ENCODE results near the gene GDF2.

Gene GDF2

DNA sequence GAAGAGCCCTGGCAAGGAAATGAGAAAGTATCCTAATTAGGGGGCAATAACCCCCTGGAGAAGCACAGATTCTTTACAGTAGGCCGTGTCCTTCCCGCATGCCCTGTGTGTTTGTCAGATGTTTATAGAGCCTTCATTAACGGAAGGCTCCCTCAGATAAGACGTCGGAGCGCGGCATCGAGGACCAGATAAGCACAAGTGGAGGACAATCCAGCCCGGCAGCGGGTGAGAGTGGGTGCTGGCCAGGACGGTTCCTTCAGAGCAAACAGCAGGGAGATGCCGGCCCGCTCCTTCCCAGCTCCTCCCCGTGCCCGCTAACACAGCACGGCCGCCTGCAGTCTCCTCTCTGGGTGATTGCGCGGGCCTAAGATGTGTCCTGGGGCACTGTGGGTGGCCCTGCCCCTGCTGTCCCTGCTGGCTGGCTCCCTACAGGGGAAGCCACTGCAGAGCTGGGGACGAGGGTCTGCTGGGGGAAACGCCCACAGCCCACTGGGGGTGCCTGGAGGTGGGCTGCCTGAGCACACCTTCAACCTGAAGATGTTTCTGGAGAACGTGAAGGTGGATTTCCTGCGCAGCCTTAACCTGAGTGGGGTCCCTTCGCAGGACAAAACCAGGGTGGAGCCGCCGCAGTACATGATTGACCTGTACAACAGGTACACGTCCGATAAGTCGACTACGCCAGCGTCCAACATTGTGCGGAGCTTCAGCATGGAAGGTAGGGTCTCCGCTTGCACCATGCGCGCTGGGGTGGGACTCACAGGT, at the start of gene GDF2:
GDF2 (plus strand) TSS at position 155 of the 762 bp plus-strand sequence; CDS start at position 370, 215 bp downstream.
- no peak for DNase-seq (ENCODE audit: low spot score)

GRCh38 chr10:47276071-47276470, 46.2 kb upstream of the GDF2 start:
- DNase-seq (ENCODE audit: low spot score), result no peak

- no peak for DNase-seq (ENCODE audit: low spot score)
Measured at GRCh38 chr10:47276576-47277351, 45.5 kb upstream of the GDF2 start.

DNA sequence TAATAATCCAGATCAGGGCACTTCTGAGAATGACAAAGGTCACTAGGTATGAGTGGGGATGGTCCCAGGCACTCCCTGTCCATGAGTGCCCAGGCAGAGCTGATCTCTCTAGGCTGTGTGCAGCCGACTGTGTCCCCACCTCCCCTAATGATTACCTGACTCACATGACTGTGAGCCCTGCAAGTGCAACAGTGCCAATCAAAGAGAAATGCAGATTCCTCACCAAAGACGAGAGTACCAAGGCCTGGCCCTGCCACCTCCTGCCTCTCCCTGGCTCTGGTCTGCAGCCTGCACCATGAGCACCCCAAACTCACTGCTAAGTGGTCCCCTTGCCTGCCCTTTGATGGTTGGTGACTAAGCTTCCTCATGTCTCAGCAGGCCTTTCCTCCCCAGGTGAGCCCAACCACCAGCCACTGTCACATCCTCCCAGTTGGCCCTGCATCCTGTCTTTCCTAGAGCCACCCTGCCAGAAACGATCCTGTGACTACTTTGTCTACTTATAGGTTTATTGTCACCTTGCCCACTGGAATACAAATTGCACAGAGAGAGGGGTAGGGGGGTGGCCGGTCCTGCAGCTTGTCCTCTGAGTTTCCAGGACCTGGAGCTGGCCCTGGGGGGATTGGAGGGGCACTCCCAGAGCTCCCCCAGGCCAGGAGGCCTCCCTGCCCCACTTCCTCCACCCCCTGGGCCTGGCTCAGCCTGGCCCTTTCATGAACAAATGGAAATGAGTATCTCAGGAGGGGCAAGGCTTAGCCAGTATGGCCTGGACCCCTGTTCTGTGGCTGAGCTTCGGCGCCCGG, 44.7 kb upstream of the GDF2 start:
- DNase-seq (ENCODE audit: low spot score), result no peak

GRCh38 chr10:47278152-47278473, 44.1 kb upstream of the GDF2 start:
- no peak for DNase-seq (ENCODE audit: low spot score)

GRCh38 chr10:47278720-47279119, 43.5 kb upstream of the GDF2 start:
- DNase-seq (ENCODE audit: low spot score), result no peak

GRCh38 chr10:47279276-47279675, 43.0 kb upstream of the GDF2 start:
- no peak for DNase-seq (ENCODE audit: low spot score)

GRCh38 chr10:47282005-47282656, 40.1 kb upstream of the GDF2 start:
- DNase-seq (ENCODE audit: low spot score), result no peak

- DNase-seq (ENCODE audit: low spot score), result no peak
Measured at GRCh38 chr10:47282657-47283018, 39.6 kb upstream of the GDF2 start.

GRCh38 chr10:47283101-47283630, 39.1 kb upstream of the GDF2 start:
- DNase-seq (ENCODE audit: low spot score), result no peak

DNA sequence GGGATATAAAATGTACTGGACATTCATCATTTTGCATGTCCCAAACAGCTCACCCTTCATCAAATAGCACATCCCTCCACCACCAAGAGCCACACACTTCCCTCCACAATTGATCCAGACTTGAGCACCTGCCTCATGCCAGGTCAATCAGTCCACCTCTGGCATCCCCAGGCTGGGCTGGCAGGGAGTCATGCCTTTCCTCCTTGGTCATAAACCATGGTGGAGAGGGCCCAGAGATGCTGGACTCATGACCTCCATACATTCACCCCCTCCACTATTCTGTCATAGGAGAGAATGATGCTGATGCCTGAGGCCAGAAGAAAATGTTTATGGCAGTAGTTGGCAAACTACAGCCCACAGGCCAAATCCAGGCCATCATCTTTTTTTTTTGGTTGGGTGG, 38.4 kb upstream of the GDF2 start:
- no peak for DNase-seq (ENCODE audit: low spot score)

GRCh38 chr10:47285381-47286115, 36.7 kb upstream of the GDF2 start:
- DNase-seq (ENCODE audit: low spot score), result no peak

DNA sequence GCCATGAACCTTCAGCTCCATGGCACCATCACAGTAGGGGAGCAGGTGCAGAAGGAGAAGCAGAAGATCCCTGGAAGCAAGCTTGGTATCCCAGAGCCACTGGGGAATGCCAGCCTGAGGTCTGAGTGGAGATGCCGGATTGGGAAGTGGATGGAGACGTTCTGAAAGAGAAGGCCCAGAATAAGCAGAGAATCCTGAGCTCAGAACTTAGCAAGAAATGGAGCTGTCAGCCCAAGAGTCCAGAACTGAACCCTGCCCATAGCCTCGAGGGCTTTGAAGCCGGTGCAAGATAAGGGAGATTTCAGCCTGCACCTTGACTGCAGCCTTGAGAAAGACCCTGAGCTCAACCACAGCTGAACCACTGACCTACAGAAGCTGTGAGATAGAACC, 36.1 kb upstream of the GDF2 start:
- DNase-seq (ENCODE audit: low spot score), result no peak

- no peak for DNase-seq (ENCODE audit: low spot score)
Measured at GRCh38 chr10:47286591-47287315, 35.5 kb upstream of the GDF2 start.

- DNase-seq (ENCODE audit: low spot score), result no peak
Measured at GRCh38 chr10:47287365-47287802, 34.9 kb upstream of the GDF2 start.

DNA sequence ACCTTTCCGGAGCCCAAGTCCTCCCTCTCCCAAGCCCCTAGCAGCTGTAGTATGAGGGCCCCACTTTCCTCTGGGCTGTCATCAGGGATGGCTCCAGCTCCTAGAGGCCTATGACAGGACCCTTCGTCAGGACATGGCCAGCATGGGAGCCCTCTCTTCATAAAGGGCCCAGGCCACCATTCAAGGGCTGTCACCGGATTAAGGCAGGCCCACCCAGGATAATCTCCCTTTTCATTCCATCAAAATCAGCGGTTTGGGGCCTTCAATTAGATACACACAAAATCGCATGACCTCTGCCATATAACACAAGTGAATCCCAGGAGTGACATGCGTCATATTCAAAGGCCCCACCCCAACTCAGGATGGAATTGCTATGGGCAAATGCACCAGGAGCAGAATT, 34.4 kb upstream of the GDF2 start:
- DNase-seq (ENCODE audit: low spot score), result no peak

DNA sequence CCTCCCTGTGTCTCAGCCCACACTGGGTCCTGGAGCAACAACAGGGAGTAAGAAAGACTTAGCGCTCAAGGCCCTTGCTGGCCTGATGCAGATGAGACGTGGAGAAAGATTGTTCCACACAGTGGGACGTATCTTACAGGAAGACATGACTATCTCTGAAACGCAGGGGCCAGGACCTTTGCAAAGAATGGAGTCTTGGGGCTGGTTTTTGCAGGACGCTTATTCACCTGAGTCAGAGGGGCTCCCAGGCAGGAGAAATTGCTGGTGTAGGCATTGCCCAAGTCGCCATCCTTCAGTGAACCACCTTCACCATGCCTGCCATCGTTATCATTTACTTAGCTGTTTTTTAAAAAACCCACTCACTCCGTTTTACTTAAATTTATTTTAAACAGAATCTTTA, 34.0 kb upstream of the GDF2 start:
- no peak for DNase-seq (ENCODE audit: low spot score)

GRCh38 chr10:47288916-47289495, 33.2 kb upstream of the GDF2 start:
- no peak for DNase-seq (ENCODE audit: low spot score)

DNA sequence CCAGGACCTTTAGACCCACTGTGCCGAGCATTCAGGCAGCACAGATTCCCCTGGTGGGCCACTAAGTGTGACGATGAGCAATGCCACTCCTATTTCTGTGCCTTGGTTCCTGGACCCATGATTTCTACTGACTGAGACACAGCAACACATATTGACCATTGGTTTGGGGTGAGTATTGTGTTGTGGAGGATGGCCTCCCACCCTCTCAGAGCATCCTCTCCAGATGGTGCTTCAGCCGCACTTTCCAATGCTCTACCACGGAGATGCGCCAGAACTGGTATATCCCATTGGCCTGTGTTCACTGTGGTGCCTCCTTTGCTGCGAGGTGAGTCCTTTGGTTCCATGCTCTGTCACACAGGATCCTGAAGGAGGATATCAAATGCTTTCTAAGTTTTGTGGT, 32.3 kb upstream of the GDF2 start:
- no peak for DNase-seq (ENCODE audit: low spot score)

DNA sequence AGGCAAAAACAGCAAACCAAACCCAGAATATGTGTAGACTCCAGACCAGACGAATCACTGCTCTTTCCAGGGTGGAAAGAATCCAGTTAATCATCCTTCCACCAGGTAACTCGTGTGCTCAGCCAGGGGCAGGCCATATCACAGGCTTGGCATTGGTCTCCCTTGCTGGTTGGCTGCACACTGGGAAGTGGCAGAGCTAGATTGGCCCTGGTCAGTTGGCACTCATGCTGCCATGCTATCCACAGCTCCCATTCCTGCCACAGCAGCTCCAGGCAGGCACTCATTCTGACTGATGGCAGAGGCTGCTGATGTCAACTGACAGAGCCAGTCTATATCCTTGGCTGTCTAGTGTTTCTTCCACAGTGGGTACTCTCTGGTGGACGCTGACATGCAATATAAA, 31.9 kb upstream of the GDF2 start:
- DNase-seq (ENCODE audit: low spot score), result no peak
